OCI-LY3 (cell line): ENCODE results near the gene CFAP77.

Source experiments
- H2AFZ ChIP-seq: fragments of 200-600, 300-600 bp; shearing (Covaris generic); 2 replicates; pipeline ENCODE4 v1.6.0; 2014; ENCODE audit warnings: antibody characterized with exemption, low read depth, low read length
- H3K27ac ChIP-seq: fragments of 200-600, 300-600 bp; sonication (generic); 2 replicates; pipeline ENCODE4 v1.5.1; 2014; ENCODE audit warnings: mild to moderate bottlenecking, low read length, moderate library complexity, mixed read lengths
- H3K27me3 ChIP-seq: fragments of 200-600, 300-600 bp; sonication (generic); 2 replicates; pipeline ENCODE4 v1.6.1; 2014; ENCODE audit warnings: low read depth, low read length, mixed read lengths
- H3K36me3 ChIP-seq: fragments of 200-600, 300-600 bp; sonication (generic); replicated peaks from 2 replicates; pipeline ENCODE3; 2014; ENCODE audit warnings: low read depth, low read length, mixed read lengths
- H3K4me1 ChIP-seq: fragments of 300-600, 200-600 bp; sonication (generic); 2 replicates; pipeline ENCODE4 v1.6.1; 2014; ENCODE audit warnings: low read length, mixed read lengths
- H3K4me2 ChIP-seq: fragments of 200-600, 300-600 bp; sonication (generic); 2 replicates; pipeline ENCODE4 v1.6.1; 2014; ENCODE audit warnings: low read length, mixed read lengths
- H3K4me3 ChIP-seq: fragments of 300-600, 200-600 bp; sonication (generic); 2 replicates; pipeline ENCODE4 v1.5.1; 2014; ENCODE audit warnings: antibody characterized with exemption, mild to moderate bottlenecking, low read length, moderate library complexity
- H3K79me2 ChIP-seq: fragments of 300-600, 200-600 bp; shearing (Covaris generic); 2 replicates; pipeline ENCODE4 v1.6.1; 2014; ENCODE audit warnings: mild to moderate bottlenecking, low read length, mixed read lengths
- H3K9ac ChIP-seq: fragments of 300-600, 200-600 bp; shearing (Covaris generic); 2 replicates; pipeline ENCODE4 v1.6.0; 2014; ENCODE audit warnings: mild to moderate bottlenecking, low read length, moderate library complexity
- H3K9me3 ChIP-seq: fragments of 200-600, 300-600 bp; shearing (Covaris generic); 2 replicates; pipeline ENCODE4 v1.6.1; 2014; ENCODE audit warnings: low read length, mixed read lengths; ENCODE audit not compliant: insufficient read depth
- H4K20me1 ChIP-seq: fragments of 200-600, 300-600 bp; sonication (generic); 2 replicates; pipeline ENCODE4 v1.6.1; 2016; ENCODE audit warnings: low read length, mixed read lengths; ENCODE audit not compliant: insufficient read depth
- EZH2phosphoT487 ChIP-seq: fragments of 200-600 bp; shearing (Covaris generic); IDR thresholded peaks from 2 replicates; pipeline ENCODE4 v1.6.1; 2018; ENCODE audit warnings: antibody characterized with exemption, mixed run types, low read depth
- TF ChIP-seq, protein P1 (sequence below): fragments of 200-600, 300-600 bp; sonication (generic); IDR thresholded peaks from 2 replicates; pipeline ENCODE4 v1.5.1; 2014; ENCODE audit warnings: antibody characterized with exemption, low read length, low read depth

The CFAP77 gene

DNA sequence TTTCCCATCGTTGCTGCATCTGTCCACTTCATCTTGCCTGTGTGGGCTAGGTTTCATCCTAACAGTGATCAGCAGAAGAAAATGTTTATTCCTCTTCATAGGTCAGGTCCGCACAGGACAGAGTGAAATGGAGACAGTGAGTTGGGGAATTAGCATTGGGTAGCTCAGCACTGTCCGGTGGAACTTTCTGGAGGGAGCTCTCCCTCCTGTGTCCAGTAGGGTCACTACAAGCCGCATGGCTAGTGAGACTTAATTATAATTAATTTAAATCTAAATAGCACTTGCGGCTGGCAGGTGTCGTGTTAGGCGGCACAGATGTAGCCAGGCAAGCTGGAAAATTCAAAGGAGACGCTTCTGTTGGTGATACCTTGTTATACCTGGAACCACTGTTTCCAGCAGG is 48.4 kb downstream of the CFAP77 start:
- no peaks in the 10 kb centered on the region for H3K9me3 ChIP-seq
- no peaks in the 10 kb centered on the region for H4K20me1 ChIP-seq
- no peak overlapping the region for H3K27ac ChIP-seq
- no peaks in the 10 kb centered on the region for H3K27me3 ChIP-seq
- H2AFZ ChIP-seq = no peak overlapping the region
- H3K9ac ChIP-seq = no peak overlapping the region
- no peaks in the 10 kb centered on the region for H3K4me1 ChIP-seq
- H3K79me2 ChIP-seq = no peaks in the 10 kb centered on the region
- no peak for TF ChIP-seq EZH2phosphoT487
- TF ChIP-seq, protein P1, sequence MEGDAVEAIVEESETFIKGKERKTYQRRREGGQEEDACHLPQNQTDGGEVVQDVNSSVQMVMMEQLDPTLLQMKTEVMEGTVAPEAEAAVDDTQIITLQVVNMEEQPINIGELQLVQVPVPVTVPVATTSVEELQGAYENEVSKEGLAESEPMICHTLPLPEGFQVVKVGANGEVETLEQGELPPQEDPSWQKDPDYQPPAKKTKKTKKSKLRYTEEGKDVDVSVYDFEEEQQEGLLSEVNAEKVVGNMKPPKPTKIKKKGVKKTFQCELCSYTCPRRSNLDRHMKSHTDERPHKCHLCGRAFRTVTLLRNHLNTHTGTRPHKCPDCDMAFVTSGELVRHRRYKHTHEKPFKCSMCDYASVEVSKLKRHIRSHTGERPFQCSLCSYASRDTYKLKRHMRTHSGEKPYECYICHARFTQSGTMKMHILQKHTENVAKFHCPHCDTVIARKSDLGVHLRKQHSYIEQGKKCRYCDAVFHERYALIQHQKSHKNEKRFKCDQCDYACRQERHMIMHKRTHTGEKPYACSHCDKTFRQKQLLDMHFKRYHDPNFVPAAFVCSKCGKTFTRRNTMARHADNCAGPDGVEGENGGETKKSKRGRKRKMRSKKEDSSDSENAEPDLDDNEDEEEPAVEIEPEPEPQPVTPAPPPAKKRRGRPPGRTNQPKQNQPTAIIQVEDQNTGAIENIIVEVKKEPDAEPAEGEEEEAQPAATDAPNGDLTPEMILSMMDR = no peak
- H3K36me3 ChIP-seq = no peaks in the 10 kb centered on the region
- H3K4me2 ChIP-seq = no peak overlapping the region
- H3K4me3 ChIP-seq = no peak overlapping the region

DNA sequence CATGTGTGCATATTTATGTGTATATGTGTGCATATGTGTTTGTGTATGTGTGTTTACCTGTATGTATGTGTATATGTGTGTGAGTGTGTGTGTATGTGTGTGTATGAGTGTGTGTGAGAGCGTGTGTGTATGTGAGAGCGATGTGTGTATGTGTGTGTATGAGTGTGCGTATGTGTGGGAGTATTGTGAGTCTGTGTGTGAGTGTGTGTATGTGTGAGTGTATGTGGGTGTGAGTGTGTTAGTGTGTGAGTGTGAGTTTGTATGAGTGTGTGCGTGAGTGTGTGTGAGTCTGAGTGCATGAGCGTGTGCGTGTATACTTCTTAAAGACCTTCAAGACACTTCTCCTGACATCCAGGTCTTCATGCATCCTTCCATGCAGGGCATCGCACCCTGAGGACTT is 49.6 kb downstream of the CFAP77 start:
- Histone ChIP-seq H3K36me3 (no peaks in the 10 kb centered on the region), H3K4me3 (no peak overlapping the region), H4K20me1 (no peaks in the 10 kb centered on the region), H3K79me2 (no peaks in the 10 kb centered on the region), H3K9me3 (no peaks in the 10 kb centered on the region), H3K9ac (no peak overlapping the region), H2AFZ (no peak overlapping the region), H3K4me1 (no peaks in the 10 kb centered on the region), H3K4me2 (no peak overlapping the region), H3K27ac (no peak overlapping the region), H3K27me3 (no peaks in the 10 kb centered on the region)
- TF ChIP-seq, protein P1 = no peak
- no peak for TF ChIP-seq EZH2phosphoT487

DNA sequence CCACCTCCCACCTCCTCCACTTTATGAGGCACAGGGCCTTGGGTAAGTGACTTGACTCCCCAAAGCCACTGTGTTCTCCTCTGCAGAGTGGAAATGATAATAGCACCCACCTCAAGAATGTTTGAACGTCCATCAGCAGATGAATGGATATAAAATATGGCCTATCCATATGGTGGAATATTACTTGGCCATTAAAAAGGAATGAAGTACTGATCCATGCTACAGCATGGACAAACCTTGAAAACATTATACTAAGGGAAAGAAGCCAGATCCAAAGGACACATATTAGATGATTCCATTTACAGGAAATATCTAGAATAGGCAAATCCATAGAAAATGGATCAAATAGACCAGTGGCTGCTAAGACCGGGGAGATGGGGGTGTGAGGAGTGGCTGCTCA is 50.2 kb downstream of the CFAP77 start:
- TF ChIP-seq EZH2phosphoT487 = no peak
- TF ChIP-seq, protein P1 = no peak
- peaks cover 3% of the 10 kb centered on the region; the same call in 1 of the 2 replicates for H3K27me3 ChIP-seq
- no peaks in the 10 kb centered on the region for H3K79me2 ChIP-seq
- H3K4me3 ChIP-seq = no peak overlapping the region
- H3K36me3 ChIP-seq = no peaks in the 10 kb centered on the region
- H2AFZ ChIP-seq = no peak overlapping the region
- H3K4me1 ChIP-seq = no peaks in the 10 kb centered on the region
- H3K9me3 ChIP-seq = no peaks in the 10 kb centered on the region
- H3K9ac ChIP-seq = no peak overlapping the region
- H3K27ac ChIP-seq = no peak overlapping the region
- H3K4me2 ChIP-seq = no peak overlapping the region
- no peaks in the 10 kb centered on the region for H4K20me1 ChIP-seq

DNA sequence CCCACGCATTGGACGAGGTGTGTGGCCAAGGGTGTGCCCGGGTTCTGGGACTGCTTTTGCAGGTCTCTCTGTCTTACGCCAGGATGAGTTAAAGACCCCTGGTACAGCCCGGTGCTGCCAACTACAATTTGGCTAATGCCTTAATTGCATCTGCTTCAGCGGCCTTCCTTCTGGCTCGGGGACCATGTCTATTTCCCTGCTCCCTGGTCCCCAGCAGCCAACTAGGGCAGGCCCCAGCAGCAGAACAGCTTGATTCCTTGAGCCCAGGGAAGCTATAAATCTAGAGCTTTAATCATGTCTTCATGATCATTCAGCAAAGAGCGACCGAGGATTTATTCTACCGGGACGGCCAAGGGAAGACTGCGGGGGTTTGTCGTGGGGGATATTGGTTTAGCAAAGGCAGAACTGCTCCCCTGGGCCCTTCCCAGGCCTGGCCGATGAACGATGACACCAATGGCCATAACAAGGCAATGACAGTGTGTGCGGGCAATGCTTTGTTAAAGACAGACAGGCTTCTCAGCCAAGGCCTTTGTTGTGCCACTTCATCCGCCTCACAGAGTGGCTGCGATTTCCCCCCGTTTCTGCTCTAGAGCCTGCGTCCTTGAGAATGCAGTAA is 51.4 kb downstream of the CFAP77 start:
- no peak overlapping the region for H3K9ac ChIP-seq
- H3K27ac ChIP-seq = no peak overlapping the region
- no peaks in the 10 kb centered on the region for H3K9me3 ChIP-seq
- no peaks in the 10 kb centered on the region for H3K36me3 ChIP-seq
- no peaks in the 10 kb centered on the region for H4K20me1 ChIP-seq
- no peaks in the 10 kb centered on the region for H3K4me1 ChIP-seq
- no peak overlapping the region for H3K4me2 ChIP-seq
- H3K79me2 ChIP-seq = no peaks in the 10 kb centered on the region
- TF ChIP-seq EZH2phosphoT487 = no peak
- TF ChIP-seq, protein P1 = no peak
- H3K4me3 ChIP-seq = no peak overlapping the region
- H3K27me3 ChIP-seq = peaks cover 9% of the 10 kb centered on the region; the same call in 1 of the 2 replicates
- H2AFZ ChIP-seq = no peak overlapping the region
